K562 (cell line): ENCODE measurements around the gene AFF2. TPM values are rescaled to one million over a fixed set of nuclear protein-coding genes. Genes with fewer than 3 reads are reported as not detected.

Experiments used
- ATAC-seq: fragments of 200-7000 bp; cut with Tn5 transposase; 3 replicates; pipeline ENCODE4 v1.9.1; 2020; ENCODE audit warnings: moderate library complexity
- BruUV-seq: library from RNA; stranded (reverse); fragments of 400-500 nt; replicated peaks from 2 replicates; lab custom pipeline; 2021; lab: Mats Ljungman, UMichigan
- CTCF ChIA-PET: fragments of 300-600 bp; formaldehyde crosslinking; extraction: SDS; loops from one replicate; lab custom pipeline; 2021; ENCODE audit warnings: low intra/inter-chr PET ratio; lab: Yijun Ruan, JAX
- POLR2A ChIA-PET: fragments of 300-600, 350-650 bp; sonication (Branson Sonifier 250); formaldehyde crosslinking; extraction: SDS; loops from one replicate; lab custom pipeline; 2021; ENCODE audit warnings: antibody characterized with exemption, inconsistent platforms; lab: Yijun Ruan, JAX
- DNase-seq, 4 experiments: peaks; one replicate each; pipeline versions ENCODE4 v3.0.0 to v3.0.0-alpha.2; 2011 to 2018; ENCODE audit warnings: low spot score in 3 of 4, mixed read lengths in 3 of 4; ENCODE audit errors: extremely low read depth in 1 of 4
- FAIRE-seq: peaks from 2 replicates; lab custom pipeline; 2011; peaks lifted over from hg19 to GRCh38; lab: Jason Lieb, UNC
- H2AFZ ChIP-seq: 2 replicates; pipeline ENCODE4 v1.6.0; 2011; ENCODE audit warnings: low read depth, low read length, control low read depth, inconsistent platforms
- H3K27ac ChIP-seq: fragments of 200-600 bp; 3 replicates; pipeline ENCODE4 v1.8.0; 2011; ENCODE audit warnings: low read depth, mild to moderate bottlenecking, control low read depth, inconsistent platforms, low read length, moderate library complexity, mixed read lengths; ENCODE audit errors: extremely low read depth
- H3K27me3 ChIP-seq, 2 experiments: fragments of 300-600 bp in 1 of 2; 2 replicates in 1 of 2; 3 replicates in 1 of 2; pipeline versions ENCODE4 v1.6.0 to v1.8.0; 2011; ENCODE audit warnings: inconsistent platforms in 2 of 2, low read length in 2 of 2, mild to moderate bottlenecking in 1 of 2, mixed read lengths in 1 of 2, moderate library complexity in 1 of 2; ENCODE audit not compliant: control insufficient read depth in 2 of 2, insufficient read depth in 2 of 2
- H3K36me3 ChIP-seq: fragments of 300-600 bp; 3 replicates; pipeline ENCODE4 v1.8.0; 2011; ENCODE audit warnings: mild to moderate bottlenecking, low read length, inconsistent platforms; ENCODE audit not compliant: control insufficient read depth, insufficient read depth
- H3K4me1 ChIP-seq, 2 experiments: fragments of 200-600 bp in 1 of 2; replicated peaks in 1 of 2; 2 replicates in 1 of 2; 3 replicates in 1 of 2; pipeline versions ENCODE4 v1.5.1 to v1.8.0; 2011; ENCODE audit warnings: inconsistent platforms in 2 of 2, low read length in 2 of 2, mild to moderate bottlenecking in 1 of 2, mixed read lengths in 1 of 2, moderate library complexity in 1 of 2; ENCODE audit not compliant: control insufficient read depth in 2 of 2, insufficient read depth in 2 of 2
- H3K4me2 ChIP-seq: 2 replicates; pipeline ENCODE4 v1.6.1; 2011; ENCODE audit warnings: low read length, control low read depth, inconsistent platforms, mixed read lengths; ENCODE audit not compliant: insufficient read depth
- H3K4me3 ChIP-seq: fragments of 200-600 bp; sonication (generic), shearing (Covaris generic); 2 replicates; pipeline ENCODE4 v1.5.1; 2016; ENCODE audit warnings: control low read depth, inconsistent platforms
- H3K79me2 ChIP-seq: fragments of 200-600 bp; 3 replicates; pipeline ENCODE4 v1.8.0; 2011; ENCODE audit warnings: low read length, inconsistent platforms; ENCODE audit not compliant: control insufficient read depth, insufficient read depth
- H3K9ac ChIP-seq, 2 experiments: 2 replicates each; pipeline versions ENCODE4 v1.6.0 to v1.6.1; 2011; ENCODE audit warnings: low read depth in 2 of 2, low read length in 2 of 2, control low read depth in 1 of 2, inconsistent platforms in 1 of 2, mild to moderate bottlenecking in 1 of 2, mixed read lengths in 1 of 2; ENCODE audit not compliant: insufficient read depth in 1 of 2
- H3K9me1 ChIP-seq: one replicate; pipeline ENCODE4 v1.6.0; 2011; ENCODE audit warnings: inconsistent platforms, mild to moderate bottlenecking, low read length, moderate library complexity; ENCODE audit not compliant: control insufficient read depth, insufficient read depth
- H3K9me3 ChIP-seq: replicated peaks from 2 replicates; pipeline ENCODE4 v1.5.1; 2011; ENCODE audit warnings: low read depth, low read length, inconsistent platforms; ENCODE audit not compliant: control insufficient read depth, insufficient read depth
- H4K20me1 ChIP-seq: replicated peaks from 2 replicates; pipeline ENCODE4 v1.6.1; 2011; ENCODE audit warnings: low read length, inconsistent platforms, mixed read lengths; ENCODE audit not compliant: control insufficient read depth, insufficient read depth
- CEBPG ChIP-seq, 3 experiments: fragments of 200-800 bp in 1 of 3; sonication (Bioruptor generic) in 1 of 3; sonication (generic) in 1 of 3; formaldehyde crosslinking in 1 of 3; IDR thresholded peaks in 2 of 3; conservative IDR thresholded peaks in 1 of 3; 2 replicates each; pipeline versions ENCODE4 v1.6.1 to v1.8.0; 2016 to 2022; ENCODE audit warnings: missing compliant biosample characterization in 2 of 3, missing genetic modification characterization in 2 of 3, mild to moderate bottlenecking in 1 of 3, missing genetic modification reagents in 1 of 3
- CXXC5 ChIP-seq: fragments of 250-450 bp; sonication (Bioruptor Pico); IDR thresholded peaks from 2 replicates; pipeline ENCODE4 v1.8.0; 2022; ENCODE audit warnings: inconsistent platforms, mild to moderate bottlenecking, moderate library complexity
- EGR1 ChIP-seq: fragments of 450-650 bp; conservative IDR thresholded peaks from 2 replicates; pipeline ENCODE4 v1.6.1; 2017; ENCODE audit warnings: mild to moderate bottlenecking
- HMG20A ChIP-seq: fragments of 450-650 bp; formaldehyde crosslinking; conservative IDR thresholded peaks from 2 replicates; pipeline ENCODE4 v1.4.0; 2020; ENCODE audit warnings: mild to moderate bottlenecking, mixed read lengths
- MTF1 ChIP-seq: fragments of 250-450 bp; sonication (Bioruptor Pico); IDR thresholded peaks from 2 replicates; pipeline ENCODE4 v1.9.0; 2021; ENCODE audit warnings: moderate library complexity, mild to moderate bottlenecking, inconsistent platforms, borderline replicate concordance
- NR2C1 ChIP-seq, 2 experiments: fragments of 450-650 bp; IDR thresholded peaks; 2 replicates each; pipeline ENCODE4 v1.6.1; 2017; ENCODE audit warnings: mild to moderate bottlenecking in 2 of 2, antibody characterized with exemption in 1 of 2, inconsistent platforms in 1 of 2, missing compliant biosample characterization in 1 of 2, missing genetic modification characterization in 1 of 2
- POLR2H ChIP-seq: IDR thresholded peaks from 2 replicates; pipeline ENCODE4 v1.6.1; 2016; ENCODE audit warnings: missing genetic modification characterization, low read depth, mild to moderate bottlenecking, control low read depth, missing compliant biosample characterization, moderate library complexity
- TBP ChIP-seq: optimal IDR thresholded peaks from 2 replicates; pipeline ENCODE3; 2011; ENCODE audit warnings: low read depth, low read length, improper control_type of control experiment
- TEAD2 ChIP-seq: fragments of 450-650 bp; IDR thresholded peaks from 2 replicates; pipeline ENCODE4 v1.6.1; 2016; ENCODE audit warnings: missing genetic modification characterization, control low read depth, missing compliant biosample characterization
- TFAM ChIP-seq: fragments of 250-450 bp; sonication (Bioruptor Pico); conservative IDR thresholded peaks from 2 replicates; pipeline ENCODE4 v1.5.0; 2021; ENCODE audit warnings: mild to moderate bottlenecking, moderate library complexity
- ZKSCAN1 ChIP-seq: fragments of 150-350 bp; IDR thresholded peaks from 2 replicates; pipeline ENCODE4 v1.6.1; 2016; ENCODE audit warnings: low read depth, low read length
- WGBS: fragments of 100-300 bp; shearing (Covaris generic); methylation state at CpG from one replicate; pipeline ENCODE4 v1.1.6; 2016; ENCODE audit warnings: low coverage, mixed read lengths; ENCODE audit not compliant: insufficient coverage; ENCODE audit errors: missing lambda C conversion rate; 5-methylcytosine and 5-hydroxymethylcytosine counted together
- in situ Hi-C: fragments of 300-500 bp; cut with MboI; formaldehyde crosslinking; loops from 4 replicates; pipeline ENCODE4 v1.15.0; 2018; ENCODE audit warnings: inconsistent platforms, mixed read lengths
- intact Hi-C: fragments of 100-400 bp; cut with micrococcal nuclease; formaldehyde crosslinking; loops from 2 replicates; pipeline ENCODE4 v1.14.2; 2022
- polyA plus RNA-seq, 8 experiments: library from polyadenylated mRNA; depleted of rRNA in 4 of 8; stranded (reverse) in 5 of 8; unstranded in 3 of 8; fragments of >200 nt; fragmentation: Nextera tagmentation in 2 of 8; fragmentation: Illumina TruSeq in 1 of 8; extraction: Ambion mirVana in 2 of 8; extraction: Trizol in 1 of 8; gene quantifications; 2 replicates each; pipeline versions ENCODE4 v1.2.1 to v1.2.3, GENCODE V29; 2011 to 2014; ENCODE audit warnings: inconsistent platforms in 1 of 8, missing spikeins in 1 of 8
- total RNA-seq, 7 experiments: library from RNA; depleted of rRNA in 6 of 7; stranded (reverse); fragments of >200 nt in 6 of 7; fragmentation: Illumina TruSeq in 2 of 7; extraction: Trizol in 2 of 7; gene quantifications; 2 replicates each; pipeline versions ENCODE4 v1.2.1 to v1.2.3, GENCODE V29; 2011 to 2021; ENCODE audit warnings: low replicate concordance in 1 of 7
- TF ChIP-seq, protein P1 (sequence below): fragments of 150-350 bp; conservative IDR thresholded peaks from 2 replicates; pipeline ENCODE4 v1.6.1; 2014; ENCODE audit warnings: low read length
- TF ChIP-seq, protein P2 (sequence below): fragments of 450-650 bp; IDR thresholded peaks from 2 replicates; pipeline ENCODE4 v1.6.1; 2016; ENCODE audit warnings: mild to moderate bottlenecking
- TF ChIP-seq, protein P3 (sequence below): fragments of 250-450 bp; sonication (Bioruptor Pico); IDR thresholded peaks from 2 replicates; pipeline ENCODE4 v1.5.0; 2021; ENCODE audit warnings: mild to moderate bottlenecking, moderate library complexity

AFF2 gene
- total and polyA plus RNA-seq, 9 of the 15 experiments (the other 6 are each of a cell fraction or from before 2014, with no cell fraction given), result 0.01 to 0.20 (median 0.07) TPM

DNA sequence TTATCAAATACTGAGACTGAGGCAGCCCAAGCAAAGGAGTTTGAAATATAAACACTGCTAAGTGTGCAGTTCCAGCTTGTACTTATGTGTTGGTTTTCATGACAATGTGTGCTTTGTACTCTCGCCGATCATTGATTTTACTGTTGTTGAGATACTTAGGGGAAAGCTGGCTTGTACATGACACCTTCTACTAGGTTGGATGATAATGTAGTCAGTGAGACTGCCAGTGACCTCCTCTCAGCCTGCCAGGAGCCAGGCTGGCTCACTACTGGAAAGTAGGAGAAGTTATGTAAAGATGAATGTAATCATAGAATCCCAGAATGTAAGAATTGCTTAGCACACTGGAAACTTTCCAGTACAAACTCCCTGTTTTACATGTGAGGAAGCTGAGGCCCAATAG, 132.0 kb downstream of the AFF2 start:
- DNase-seq, result no peak
- Histone ChIP-seq H4K20me1 (no peaks in the 10 kb centered on the region), H3K9ac (no peak overlapping the region), H2AFZ (no peak overlapping the region), H3K9me1 (no peaks in the 10 kb centered on the region), H3K79me2 (no peaks in the 10 kb centered on the region), H3K4me3 (no peak overlapping the region), H3K4me2 (no peak overlapping the region), H3K27me3 (no peaks in the 10 kb centered on the region), H3K9me3 (no peaks in the 10 kb centered on the region), H3K36me3 (no peaks in the 10 kb centered on the region), H3K4me1 (no peaks in the 10 kb centered on the region), H3K27ac (no peak overlapping the region)
- no peak for ATAC-seq
- CTCF ChIA-PET, result no interaction called here
- FAIRE-seq, result no peak
- POLR2A ChIA-PET, result no interaction called here
- no TSS peak for BruUV-seq
- in situ Hi-C loops (no loop called here), intact Hi-C loops (no loop called here)
- 31% methylated on average over 2 of the region's 2 CpGs for WGBS
- TF ChIP-seq MTF1 (CRISPR knock-in tag) (no peak), POLR2H (tag) (no peak), TFAM (CRISPR knock-in tag) (no peak), HMG20A (CRISPR knock-in tag) (no peak), TBP (no peak), ZKSCAN1 (no peak), CXXC5 (CRISPR knock-in tag) (no peak), NR2C1 (IDR thresholded peaks at IDR 0.05) (no peak), NR2C1 (tag; IDR thresholded peaks at IDR 0.05) (no peak), EGR1 (no peak), CEBPG (CRISPR knock-in tag; IDR thresholded peaks at IDR 0.05) (no peak), CEBPG (tag; conservative IDR thresholded peaks at IDR 0.05 in 1 of 2, IDR thresholded peaks at IDR 0.05 in 1 of 2) (no peak), TEAD2 (tag) (no peak)
- TF ChIP-seq, protein P1, sequence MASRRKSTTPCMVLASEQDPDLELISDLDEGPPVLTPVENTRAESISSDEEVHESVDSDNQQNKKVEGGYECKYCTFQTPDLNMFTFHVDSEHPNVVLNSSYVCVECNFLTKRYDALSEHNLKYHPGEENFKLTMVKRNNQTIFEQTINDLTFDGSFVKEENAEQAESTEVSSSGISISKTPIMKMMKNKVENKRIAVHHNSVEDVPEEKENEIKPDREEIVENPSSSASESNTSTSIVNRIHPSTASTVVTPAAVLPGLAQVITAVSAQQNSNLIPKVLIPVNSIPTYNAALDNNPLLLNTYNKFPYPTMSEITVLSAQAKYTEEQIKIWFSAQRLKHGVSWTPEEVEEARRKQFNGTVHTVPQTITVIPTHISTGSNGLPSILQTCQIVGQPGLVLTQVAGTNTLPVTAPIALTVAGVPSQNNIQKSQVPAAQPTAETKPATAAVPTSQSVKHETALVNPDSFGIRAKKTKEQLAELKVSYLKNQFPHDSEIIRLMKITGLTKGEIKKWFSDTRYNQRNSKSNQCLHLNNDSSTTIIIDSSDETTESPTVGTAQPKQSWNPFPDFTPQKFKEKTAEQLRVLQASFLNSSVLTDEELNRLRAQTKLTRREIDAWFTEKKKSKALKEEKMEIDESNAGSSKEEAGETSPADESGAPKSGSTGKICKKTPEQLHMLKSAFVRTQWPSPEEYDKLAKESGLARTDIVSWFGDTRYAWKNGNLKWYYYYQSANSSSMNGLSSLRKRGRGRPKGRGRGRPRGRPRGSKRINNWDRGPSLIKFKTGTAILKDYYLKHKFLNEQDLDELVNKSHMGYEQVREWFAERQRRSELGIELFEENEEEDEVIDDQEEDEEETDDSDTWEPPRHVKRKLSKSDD, result no peak
- TF ChIP-seq, protein P2, sequence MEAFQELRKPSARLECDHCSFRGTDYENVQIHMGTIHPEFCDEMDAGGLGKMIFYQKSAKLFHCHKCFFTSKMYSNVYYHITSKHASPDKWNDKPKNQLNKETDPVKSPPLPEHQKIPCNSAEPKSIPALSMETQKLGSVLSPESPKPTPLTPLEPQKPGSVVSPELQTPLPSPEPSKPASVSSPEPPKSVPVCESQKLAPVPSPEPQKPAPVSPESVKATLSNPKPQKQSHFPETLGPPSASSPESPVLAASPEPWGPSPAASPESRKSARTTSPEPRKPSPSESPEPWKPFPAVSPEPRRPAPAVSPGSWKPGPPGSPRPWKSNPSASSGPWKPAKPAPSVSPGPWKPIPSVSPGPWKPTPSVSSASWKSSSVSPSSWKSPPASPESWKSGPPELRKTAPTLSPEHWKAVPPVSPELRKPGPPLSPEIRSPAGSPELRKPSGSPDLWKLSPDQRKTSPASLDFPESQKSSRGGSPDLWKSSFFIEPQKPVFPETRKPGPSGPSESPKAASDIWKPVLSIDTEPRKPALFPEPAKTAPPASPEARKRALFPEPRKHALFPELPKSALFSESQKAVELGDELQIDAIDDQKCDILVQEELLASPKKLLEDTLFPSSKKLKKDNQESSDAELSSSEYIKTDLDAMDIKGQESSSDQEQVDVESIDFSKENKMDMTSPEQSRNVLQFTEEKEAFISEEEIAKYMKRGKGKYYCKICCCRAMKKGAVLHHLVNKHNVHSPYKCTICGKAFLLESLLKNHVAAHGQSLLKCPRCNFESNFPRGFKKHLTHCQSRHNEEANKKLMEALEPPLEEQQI, result no peak
- TF ChIP-seq, protein P3, sequence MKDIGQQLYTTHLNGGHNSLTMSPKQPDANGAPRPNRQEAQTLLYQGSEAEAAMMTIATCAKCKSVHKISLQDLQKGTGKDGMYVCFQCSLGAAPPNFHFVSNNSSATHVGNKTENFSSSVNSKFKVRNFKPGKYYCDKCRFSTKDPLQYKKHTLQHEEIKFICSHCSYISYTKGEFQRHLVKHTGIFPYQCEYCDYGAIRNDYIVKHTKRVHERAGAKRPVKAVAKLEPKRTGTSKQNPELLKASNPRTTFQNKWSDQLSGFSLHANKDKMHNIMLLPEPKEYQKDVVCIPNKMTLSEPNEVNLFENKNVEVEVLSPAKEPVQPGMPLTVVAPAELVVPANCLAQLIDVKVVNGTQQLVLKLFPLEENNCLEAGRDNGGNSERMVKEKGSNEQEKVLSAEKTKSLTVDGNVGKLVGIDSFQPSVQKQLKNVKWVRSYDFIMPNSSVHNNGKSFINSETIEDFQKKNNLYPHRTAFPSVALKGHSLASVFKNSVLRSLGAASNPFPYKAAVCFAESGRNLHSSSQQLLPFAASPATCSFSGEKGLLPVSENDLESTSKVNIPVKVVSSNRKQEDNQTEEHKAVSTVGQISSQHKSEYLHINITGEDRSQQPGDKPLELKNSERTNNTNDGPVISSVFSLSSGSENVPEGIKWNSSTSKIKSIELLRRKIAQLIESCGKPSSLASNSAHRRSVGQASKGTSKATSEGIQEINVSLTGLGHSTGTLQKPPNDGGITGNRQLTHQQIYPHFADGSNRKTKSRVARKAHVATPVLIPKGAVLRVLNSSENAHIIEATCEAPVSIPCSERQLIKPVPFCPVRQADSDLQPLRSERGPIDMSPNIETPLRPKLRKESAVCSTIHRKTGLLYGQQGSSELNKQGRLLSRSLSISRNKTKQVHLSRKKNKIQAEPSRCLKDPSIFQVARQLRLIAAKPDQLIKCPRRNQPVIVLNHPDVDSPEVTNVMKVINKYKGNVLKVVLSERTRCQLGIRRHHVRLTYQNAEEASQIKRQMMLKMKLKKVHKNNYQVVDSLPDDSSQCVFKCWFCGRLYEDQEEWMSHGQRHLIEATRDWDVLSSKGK (CRISPR knock-in tag), result no peak
